ENCODE results near the gene AP1S2. TPM values are rescaled to one million over a fixed set of nuclear protein-coding genes. Genes with fewer than 3 reads are reported as not detected.
A peak's percentile ranks its signal among the peaks of the same experiment; 100 is the strongest.

AP1S2 gene
- total RNA-seq, 2 experiments from 2014 or later: 38.6 to 41.2 TPM

DNA sequence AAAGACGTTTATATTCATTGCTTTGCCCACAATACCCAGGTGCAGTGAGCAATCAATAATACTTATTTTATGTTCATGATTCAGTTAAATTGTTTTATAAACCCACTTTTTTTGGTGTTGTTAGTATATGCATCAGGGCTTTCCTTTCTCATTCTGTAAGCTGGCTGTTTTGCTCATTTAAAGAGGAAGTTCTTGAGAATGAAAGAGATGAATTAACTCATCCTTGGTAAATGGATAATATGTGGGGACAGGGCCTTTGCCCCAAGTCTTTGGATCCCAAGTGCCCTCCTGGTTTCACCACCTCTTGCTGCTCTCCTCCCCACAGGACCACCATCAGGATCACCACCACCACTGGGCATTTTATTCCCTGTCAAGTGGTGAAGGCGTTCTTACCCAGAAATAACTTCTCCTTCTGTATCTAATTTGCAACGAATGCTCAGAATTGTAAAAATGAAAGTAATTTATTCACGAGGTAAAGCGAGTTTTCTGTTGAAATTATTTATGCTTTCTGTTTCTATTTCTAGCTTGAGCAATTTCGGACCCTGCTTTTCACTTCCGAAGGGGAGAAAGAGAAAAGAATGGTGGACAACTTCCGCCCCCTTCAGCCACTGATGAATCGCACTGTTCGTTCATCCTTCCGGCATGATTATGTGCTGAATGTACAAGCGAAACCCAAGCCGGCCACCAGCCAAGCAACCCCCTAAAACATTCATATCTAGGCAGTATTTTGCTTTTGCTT, 72.5 kb downstream of the AP1S2 start:
- Mint-ChIP-seq H3K4me1 (peaks cover 9% of the 10 kb centered on the region), H3K4me3 (peak overlapping the region; percentile 65), H3K9me3 (no peaks in the 10 kb centered on the region), H3K27me3 (no peaks in the 10 kb centered on the region), H3K36me3 (ENCODE audit: low read depth) (peaks cover 34% of the 10 kb centered on the region), H3K27ac (peak overlapping the region; percentile 96)
- POLR2A ChIA-PET: no interaction called here
- DNase-seq: peak; percentile 14
- CTCF ChIA-PET: interaction anchor here (0.6 to 1.3 kb wide), 2 partner anchors 15 to 16 kb away, joined by 3 to 4 read pairs; no protein-coding TSS in a partner anchor

Other genes starting within 250 kb of the AP1S2 start
- under 1 TPM; 0.17 to 0.21 TPM for gene CLTRN, start 190.0 kb downstream of the AP1S2 start, total RNA-seq
- gene CA5B, start 116.5 kb downstream of the AP1S2 start, total RNA-seq: 10 to 100 TPM; 23.0 to 24.4 TPM
- gene ZRSR2, start 64.3 kb downstream of the AP1S2 start, total RNA-seq: 10 to 100 TPM; 16.5 to 17.2 TPM